GM10847 (cell line): ENCODE measurements around the gene LTN1.

ENCODE experiments used
- POLR2A ChIP-seq: IDR thresholded peaks from 2 replicates; pipeline ENCODE4 v1.6.1; 2011; ENCODE audit not compliant: insufficient read length; ENCODE audit errors: extremely low read depth

LTN1 gene

GRCh38 chr21:28959367-28960099 is 33.1 kb downstream of the LTN1 start:
- TF ChIP-seq POLR2A, result no peak

- TF ChIP-seq POLR2A, result no peak
Measured at GRCh38 chr21:28953247-28953646, 39.4 kb downstream of the LTN1 start.

- no peak for TF ChIP-seq POLR2A
Measured at GRCh38 chr21:28952686-28953085, 40.0 kb downstream of the LTN1 start.

- TF ChIP-seq POLR2A, result no peak
Measured at GRCh38 chr21:28949318-28949717, 43.4 kb downstream of the LTN1 start.

- no peak for TF ChIP-seq POLR2A
Measured at GRCh38 chr21:28944296-28944695, 48.4 kb downstream of the LTN1 start.

- TF ChIP-seq POLR2A, result no peak
Measured at GRCh38 chr21:28943631-28944030, 49.0 kb downstream of the LTN1 start.

GRCh38 chr21:28938726-28939125 is 54.0 kb downstream of the LTN1 start:
- TF ChIP-seq POLR2A, result no peak

- no peak for TF ChIP-seq POLR2A
Measured at GRCh38 chr21:28937737-28938136, 54.9 kb downstream of the LTN1 start.

- no peak for TF ChIP-seq POLR2A
Measured at GRCh38 chr21:28936721-28937120, 56.0 kb downstream of the LTN1 start.

- no peak for TF ChIP-seq POLR2A
Measured at GRCh38 chr21:28936036-28936435, 56.6 kb downstream of the LTN1 start.

GRCh38 chr21:28932717-28933116 is 60.0 kb downstream of the LTN1 start:
- no peak for TF ChIP-seq POLR2A

GRCh38 chr21:28928578-28929420 is 63.9 kb downstream of the LTN1 start:
- no peak for TF ChIP-seq POLR2A

- no peak for TF ChIP-seq POLR2A
Measured at GRCh38 chr21:28927130-28927529, 65.5 kb downstream of the LTN1 start.

- TF ChIP-seq POLR2A, result no peak
Measured at GRCh38 chr21:28923439-28923975, 69.2 kb downstream of the LTN1 start.

GRCh38 chr21:28922368-28922767 is 70.3 kb downstream of the LTN1 start:
- TF ChIP-seq POLR2A, result no peak
